GM18868 (cell line): ENCODE measurements around the gene TWSG1.
"Not testable (repeated sequence)": the region's sequence is repeated elsewhere in the genome, so short reads cannot be mapped to it uniquely, and the experiment has no call there.

ENCODE experiments used
- ATAC-seq: cut with Tn5 transposase; IDR thresholded peaks from one replicate; pipeline ENCODE4 v1.9.1; 2021; ENCODE audit warnings: mild to moderate bottlenecking, moderate library complexity; ENCODE audit not compliant: unreplicated experiment

The TWSG1 gene

DNA sequence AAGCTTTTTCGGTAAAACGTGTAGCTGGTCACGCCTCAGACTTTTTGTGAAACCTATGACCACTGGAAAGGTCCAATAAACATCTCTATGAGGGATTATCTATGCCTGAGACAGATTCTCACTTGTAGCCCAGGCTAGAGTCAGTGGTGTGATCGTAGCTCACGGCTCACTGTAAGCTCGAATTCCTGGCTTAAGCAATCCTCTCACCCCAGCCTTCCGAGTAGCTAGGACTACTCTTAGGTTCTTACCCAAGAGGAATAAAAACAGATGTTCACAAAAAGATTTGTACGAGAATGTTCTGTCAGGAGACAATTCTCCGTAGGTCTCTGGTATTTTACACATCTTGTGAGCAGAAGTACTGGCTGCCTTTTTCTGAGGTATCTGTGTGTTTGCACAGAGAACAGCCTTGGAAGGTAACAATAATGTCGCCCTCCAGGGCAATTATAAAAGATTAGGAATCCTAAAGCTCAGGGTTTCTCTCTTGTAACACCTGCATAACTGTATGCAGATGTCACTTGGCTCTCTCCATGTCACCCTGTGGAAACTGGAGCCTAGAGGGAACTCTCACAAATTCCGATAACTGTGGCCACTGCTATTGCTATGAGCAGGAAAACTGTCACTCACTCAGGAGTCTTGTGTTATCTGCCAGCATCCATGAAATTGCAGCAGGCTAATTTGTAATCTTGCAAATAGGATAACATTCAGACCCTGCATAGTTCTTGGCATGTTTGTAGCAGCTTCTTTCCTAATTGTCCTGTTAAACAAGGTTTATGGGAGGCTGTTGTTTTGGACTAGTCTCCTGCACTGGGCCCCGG, 115.2 kb downstream of the TWSG1 start:
- ATAC-seq, result no peak

DNA sequence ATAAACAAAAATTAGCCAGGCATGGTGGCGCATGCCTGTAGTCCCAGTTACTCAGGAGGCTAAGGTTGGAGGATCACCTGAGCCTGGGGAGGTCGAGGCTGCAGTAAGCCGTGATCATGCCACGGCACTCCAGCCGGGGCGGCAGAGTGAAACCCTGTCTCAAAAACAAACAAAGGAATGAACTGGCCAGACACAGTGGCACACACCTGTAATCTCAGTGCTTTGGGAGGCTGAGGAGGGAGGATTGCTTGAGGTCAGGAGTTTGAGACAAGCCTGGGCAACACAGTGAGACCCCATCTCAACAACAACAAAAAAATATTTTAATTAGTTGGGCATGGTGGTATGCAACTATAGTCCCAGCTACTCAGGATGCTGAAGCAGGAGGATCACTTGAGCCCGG, 116.3 kb downstream of the TWSG1 start:
- ATAC-seq, result not testable (repeated sequence)
